Sigmoid colon (tissue), 4 donors: ENCODE results near the gene KIRREL3.

Experiments used
- CTCF ChIP-seq, 4 experiments: fragments of 450-650 bp in 3 of 4; fragments of 200-600 bp in 1 of 4; IDR thresholded peaks; one replicate each; pipeline ENCODE4 v1.5.1; 2016 to 2019; ENCODE audit warnings: antibody characterized with exemption in 4 of 4, mild to moderate bottlenecking in 3 of 4, moderate library complexity in 2 of 4
- EP300 ChIP-seq, 4 donors: sonication (generic); formaldehyde crosslinking; IDR thresholded peaks; one replicate each; pipeline ENCODE4 v1.6.1; 2017; ENCODE audit warnings: antibody characterized with exemption in 4 of 4
- POLR2A ChIP-seq, 2 donors: fragments of 450-650 bp; IDR thresholded peaks; one replicate each; pipeline ENCODE4 v1.6.1; 2016; ENCODE audit warnings: antibody characterized with exemption in 2 of 2, mild to moderate bottlenecking in 2 of 2, moderate library complexity in 2 of 2
- POLR2AphosphoS5 ChIP-seq, 4 donors: sonication (generic); formaldehyde crosslinking; IDR thresholded peaks; one replicate each; pipeline ENCODE4 v1.6.1; 2017; ENCODE audit warnings: antibody characterized with exemption in 4 of 4

- TF ChIP-seq CTCF (IDR thresholded peaks at IDR 0.05) (no peak), POLR2A (IDR thresholded peaks at IDR 0.05) (no peak), POLR2AphosphoS5 (IDR thresholded peaks at IDR 0.05) (no peak), EP300 (IDR thresholded peaks at IDR 0.05) (no peak)
Measured at GRCh38 chr11:126919147-126919823, 81.3 kb downstream of the KIRREL3 start.
